Measurements from ENCODE around the gene TTYH2.
A peak's percentile ranks its signal among the peaks of the same experiment; 100 is the strongest.
"Not testable (repeated sequence)": the region's sequence is repeated elsewhere in the genome, so short reads cannot be mapped to it uniquely, and the experiment has no call there.

The TTYH2 gene

GRCh38 chr17:74212913-74213791, at the start of gene TTYH2:
Gene TTYH2, plus strand, starts transcription at chr17:74213571. Its CDS starts 17 bp downstream, at chr17:74213588.
- DNase-seq: peak; percentile 61

- DNase-seq: no peak
These were observed 49.5 kb upstream of the TTYH2 start for GRCh38 chr17:74163836-74164235.

- DNase-seq: no peak
These were observed 48.8 kb upstream of the TTYH2 start for GRCh38 chr17:74164446-74165045.

GRCh38 chr17:74165797-74166365, 47.5 kb upstream of the TTYH2 start:
- peak; percentile 63 for DNase-seq

- DNase-seq: no peak
These were observed 42.4 kb upstream of the TTYH2 start for GRCh38 chr17:74170924-74171323.

- no peak for DNase-seq
These were observed 40.7 kb upstream of the TTYH2 start for GRCh38 chr17:74172700-74173099.

GRCh38 chr17:74176546-74177001, 36.8 kb upstream of the TTYH2 start:
- DNase-seq: peak; percentile 59

- peak; percentile 5 for DNase-seq
These were observed 36.3 kb upstream of the TTYH2 start for GRCh38 chr17:74177018-74177450.

- no peak for DNase-seq
These were observed 33.8 kb upstream of the TTYH2 start for GRCh38 chr17:74179576-74179975.

- no peak for DNase-seq
These were observed 33.0 kb upstream of the TTYH2 start for GRCh38 chr17:74180336-74180735.

- no peak for DNase-seq
These were observed 32.0 kb upstream of the TTYH2 start for GRCh38 chr17:74181341-74181740.

- DNase-seq: no peak
These were observed 31.2 kb upstream of the TTYH2 start for GRCh38 chr17:74182041-74182723.

GRCh38 chr17:74183411-74183810, 30.0 kb upstream of the TTYH2 start:
- DNase-seq: no peak

- no peak for DNase-seq
These were observed 27.7 kb upstream of the TTYH2 start for GRCh38 chr17:74185571-74186185.

GRCh38 chr17:74186498-74186897, 26.9 kb upstream of the TTYH2 start:
- no peak for DNase-seq

- peak; percentile 57 for DNase-seq
These were observed 25.6 kb upstream of the TTYH2 start for GRCh38 chr17:74187761-74188160.

- DNase-seq: not testable (repeated sequence)
These were observed 24.7 kb upstream of the TTYH2 start for GRCh38 chr17:74188687-74189086.

GRCh38 chr17:74190154-74190553, 23.2 kb upstream of the TTYH2 start:
- peak; percentile 73 for DNase-seq

GRCh38 chr17:74190807-74191406, 22.5 kb upstream of the TTYH2 start:
- DNase-seq: peak; percentile 48

- DNase-seq: peak; percentile 51
These were observed 20.2 kb upstream of the TTYH2 start for GRCh38 chr17:74192950-74193781.

- DNase-seq: no peak
These were observed 18.7 kb upstream of the TTYH2 start for GRCh38 chr17:74194682-74195081.
